Measurements from ENCODE around the gene GIGYF2. TPM values are rescaled to one million over a fixed set of nuclear protein-coding genes. Genes with fewer than 3 reads are reported as not detected.

The GIGYF2 gene
- total RNA-seq, 4 donors from 2014 or later: 54.2 to 64.7 (median 59.9) TPM

- peaks cover 0 to 94% (median 0%) of the 10 kb centered on the region in 4 donors for H3K27me3 ChIP-seq
- no peak overlapping the region for H3K27ac ChIP-seq (replicated peaks in 1 of 4)
- WGBS: 91% methylated on average over 5 of the region's 5 CpGs
- H3K4me3 ChIP-seq: no peak overlapping the region
- no peaks in the 10 kb centered on the region for H3K36me3 ChIP-seq
- no peak for TF ChIP-seq CTCF (IDR thresholded peaks at IDR 0.05)
- no peak for TF ChIP-seq POLR2A (IDR thresholded peaks at IDR 0.05; ENCODE audit: low read depth)
- no peak for TF ChIP-seq POLR2AphosphoS5 (IDR thresholded peaks at IDR 0.05)
- TF ChIP-seq EP300 (IDR thresholded peaks at IDR 0.05): no peak
- intact Hi-C loops (cut with DNase I): no loop called here
- no peaks in the 10 kb centered on the region for H3K9me3 ChIP-seq
- H3K4me1 ChIP-seq: peaks cover 0 to 6% (median 0%) of the 10 kb centered on the region in 4 donors
- DNase-seq (ENCODE audit: extremely low spot score): no peak
These were observed 192.8 kb downstream of the GIGYF2 start for GRCh38 chr2:232889876-232890401.

GRCh38 chr2:232890536-232890895, 193.4 kb downstream of the GIGYF2 start:
- Histone ChIP-seq H3K9me3 (no peaks in the 10 kb centered on the region), H3K4me3 (no peak overlapping the region), H3K36me3 (no peaks in the 10 kb centered on the region), H3K27ac (replicated peaks in 1 of 4) (no peak overlapping the region), H3K27me3 (peaks cover 0 to 94% (median 0%) of the 10 kb centered on the region in 4 donors), H3K4me1 (peaks cover 0 to 6% (median 0%) of the 10 kb centered on the region in 4 donors)
- intact Hi-C loops (cut with DNase I): no loop called here
- TF ChIP-seq CTCF (IDR thresholded peaks at IDR 0.05): no peak
- no peak for TF ChIP-seq POLR2A (IDR thresholded peaks at IDR 0.05; ENCODE audit: low read depth)
- TF ChIP-seq POLR2AphosphoS5 (IDR thresholded peaks at IDR 0.05): no peak
- no peak for TF ChIP-seq EP300 (IDR thresholded peaks at IDR 0.05)
- WGBS: 85% methylated on average over 11 of the region's 11 CpGs
- DNase-seq (ENCODE audit: extremely low spot score): no peak

- H3K4me1 ChIP-seq: peaks cover 0 to 6% (median 0%) of the 10 kb centered on the region in 4 donors
- H3K36me3 ChIP-seq: no peaks in the 10 kb centered on the region
- intact Hi-C loops (cut with DNase I): no loop called here
- peaks cover 0 to 92% (median 0%) of the 10 kb centered on the region in 4 donors for H3K27me3 ChIP-seq
- H3K9me3 ChIP-seq: no peaks in the 10 kb centered on the region
- H3K4me3 ChIP-seq: no peak overlapping the region
- TF ChIP-seq POLR2AphosphoS5 (IDR thresholded peaks at IDR 0.05) (no peak), POLR2A (IDR thresholded peaks at IDR 0.05; ENCODE audit: low read depth) (no peak), EP300 (IDR thresholded peaks at IDR 0.05) (no peak), CTCF (IDR thresholded peaks at IDR 0.05) (no peak)
- no peak for DNase-seq (ENCODE audit: extremely low spot score)
- no peak overlapping the region for H3K27ac ChIP-seq (replicated peaks in 1 of 4)
- WGBS: 55% methylated on average over 23 of the region's 23 CpGs
These were observed 193.9 kb downstream of the GIGYF2 start for GRCh38 chr2:232890896-232891601.

- intact Hi-C loops (cut with DNase I): no loop called here
- no peaks in the 10 kb centered on the region for H3K9me3 ChIP-seq
- WGBS: 64% methylated on average over 11 of the region's 11 CpGs
- peaks cover 0 to 6% (median 0%) of the 10 kb centered on the region in 4 donors for H3K4me1 ChIP-seq
- TF ChIP-seq EP300 (IDR thresholded peaks at IDR 0.05): no peak
- no peak for TF ChIP-seq POLR2AphosphoS5 (IDR thresholded peaks at IDR 0.05)
- no peak for TF ChIP-seq POLR2A (IDR thresholded peaks at IDR 0.05; ENCODE audit: low read depth)
- TF ChIP-seq CTCF (IDR thresholded peaks at IDR 0.05): no peak
- no peaks in the 10 kb centered on the region for H3K36me3 ChIP-seq
- H3K4me3 ChIP-seq: no peak overlapping the region
- no peak overlapping the region for H3K27ac ChIP-seq (replicated peaks in 1 of 4)
- no peak for DNase-seq (ENCODE audit: extremely low spot score)
- H3K27me3 ChIP-seq: peaks cover 0 to 87% (median 0%) of the 10 kb centered on the region in 4 donors
These were observed 194.5 kb downstream of the GIGYF2 start for GRCh38 chr2:232891621-232892071.

All from esophagus muscularis mucosa (tissue), 4 donors.